HG03342 (cell line): ENCODE data around the gene SLC4A4.
"Not testable (repeated sequence)": the region's sequence is repeated elsewhere in the genome, so short reads cannot be mapped to it uniquely, and the experiment has no call there.

Experiments used
- ATAC-seq: cut with Tn5 transposase; IDR thresholded peaks from one replicate; pipeline ENCODE4 v1.9.1; 2021; ENCODE audit warnings: mild to moderate bottlenecking, moderate library complexity; ENCODE audit not compliant: unreplicated experiment

Gene SLC4A4

GRCh38 chr4:71406459-71406963 lies 67.7 kb downstream of the SLC4A4 start:
- no peak for ATAC-seq

- not testable (repeated sequence) for ATAC-seq
These were observed 70.1 kb downstream of the SLC4A4 start for GRCh38 chr4:71408961-71409360.

- no peak for ATAC-seq
These were observed 73.2 kb downstream of the SLC4A4 start for GRCh38 chr4:71411981-71412380.

- ATAC-seq: no peak
These were observed 76.7 kb downstream of the SLC4A4 start for GRCh38 chr4:71415491-71415890.

GRCh38 chr4:71417150-71417549 lies 78.3 kb downstream of the SLC4A4 start:
- ATAC-seq: no peak

- no peak for ATAC-seq
These were observed 87.7 kb downstream of the SLC4A4 start for GRCh38 chr4:71426381-71427042.

- ATAC-seq: no peak
These were observed 90.3 kb downstream of the SLC4A4 start for GRCh38 chr4:71429106-71429505.

GRCh38 chr4:71429962-71430361 lies 91.1 kb downstream of the SLC4A4 start:
- no peak for ATAC-seq

- no peak for ATAC-seq
These were observed 91.8 kb downstream of the SLC4A4 start for GRCh38 chr4:71430609-71431008.

- ATAC-seq: no peak
These were observed 101.8 kb downstream of the SLC4A4 start for GRCh38 chr4:71440612-71441011.

- ATAC-seq: no peak
These were observed 102.7 kb downstream of the SLC4A4 start for GRCh38 chr4:71441186-71442169.

- ATAC-seq: no peak
These were observed 103.5 kb downstream of the SLC4A4 start for GRCh38 chr4:71442336-71442735.

GRCh38 chr4:71444395-71444794 lies 105.6 kb downstream of the SLC4A4 start:
- no peak for ATAC-seq

- ATAC-seq: no peak
These were observed 107.0 kb downstream of the SLC4A4 start for GRCh38 chr4:71445811-71446210.

- no peak for ATAC-seq
These were observed 107.8 kb downstream of the SLC4A4 start for GRCh38 chr4:71446479-71447081.

GRCh38 chr4:71449040-71449439 lies 110.2 kb downstream of the SLC4A4 start:
- ATAC-seq: no peak

- no peak for ATAC-seq
These were observed 111.1 kb downstream of the SLC4A4 start for GRCh38 chr4:71449878-71450277.

GRCh38 chr4:71453531-71453930 lies 114.7 kb downstream of the SLC4A4 start:
- no peak for ATAC-seq

GRCh38 chr4:71456841-71457240 lies 118.0 kb downstream of the SLC4A4 start:
- no peak for ATAC-seq

- ATAC-seq: no peak
These were observed 121.6 kb downstream of the SLC4A4 start for GRCh38 chr4:71460371-71460770.

- no peak for ATAC-seq
These were observed 122.6 kb downstream of the SLC4A4 start for GRCh38 chr4:71461422-71461821.
